ENCODE measurements around the gene TOMM34.

TOMM34 gene

GRCh38 chr20:44924541-44924940, 35.7 kb downstream of the TOMM34 start:
- DNase-seq = no peak

- DNase-seq = no peak
Measured at GRCh38 chr20:44921447-44921846, 38.8 kb downstream of the TOMM34 start.

- DNase-seq = no peak
Measured at GRCh38 chr20:44918761-44919160, 41.4 kb downstream of the TOMM34 start.

- DNase-seq = no peak
Measured at GRCh38 chr20:44918342-44918741, 41.9 kb downstream of the TOMM34 start.

GRCh38 chr20:44917399-44917798, 42.8 kb downstream of the TOMM34 start:
- DNase-seq = no peak

GRCh38 chr20:44916586-44916985, 43.6 kb downstream of the TOMM34 start:
- no peak for DNase-seq

- DNase-seq = no peak
Measured at GRCh38 chr20:44914924-44915323, 45.3 kb downstream of the TOMM34 start.

GRCh38 chr20:44912189-44912588, 48.0 kb downstream of the TOMM34 start:
- DNase-seq = no peak

- peak in 5 of 6 experiments; percentile 13 to 32 (median 29) for DNase-seq
Measured at GRCh38 chr20:44911264-44911921, 48.8 kb downstream of the TOMM34 start.

- peak in 2 of 6 experiments; percentile 1 to 9 for DNase-seq
Measured at GRCh38 chr20:44910690-44911262, 49.4 kb downstream of the TOMM34 start.

- DNase-seq = peak; percentile 59 to 80 (median 72)
Measured at GRCh38 chr20:44909872-44910689, 50.1 kb downstream of the TOMM34 start, which contains the start of gene PABPC1L. TSS of gene PABPC1L (plus strand) at chr20:44910060. CDS start at chr20:44910144, 84 bp downstream.

- DNase-seq = peak in 1 of 6 experiments; percentile 32
Measured at GRCh38 chr20:44908987-44909871, 51.0 kb downstream of the TOMM34 start.

GRCh38 chr20:44904377-44904776, 55.8 kb downstream of the TOMM34 start:
- DNase-seq = no peak

- DNase-seq = no peak
Measured at GRCh38 chr20:44901974-44902373, 58.2 kb downstream of the TOMM34 start.

- DNase-seq = no peak
Measured at GRCh38 chr20:44900231-44900854, 59.9 kb downstream of the TOMM34 start.

- no peak for DNase-seq
Measured at GRCh38 chr20:44897133-44897532, 63.1 kb downstream of the TOMM34 start.

GRCh38 chr20:44896583-44896982, 63.6 kb downstream of the TOMM34 start:
- DNase-seq = peak in 1 of 6 experiments; percentile 15

- DNase-seq = no peak
Measured at GRCh38 chr20:44894959-44895358, 65.2 kb downstream of the TOMM34 start.
